Smooth muscle cell (in vitro differentiated cells): ENCODE measurements around the gene PEX6. TPM values are rescaled to one million over a fixed set of nuclear protein-coding genes. Genes with fewer than 3 reads are reported as not detected.
"Not testable (repeated sequence)": the region's sequence is repeated elsewhere in the genome, so short reads cannot be mapped to it uniquely, and the experiment has no call there.

Experiments
- DNase-seq: peaks from one replicate; lab custom pipeline; 2025; ENCODE audit not compliant: unreplicated experiment; lab: John Stamatoyannopoulos, UW
- H2AFZ ChIP-seq: fragments of 200-600 bp; sonication (generic); 2 replicates; pipeline ENCODE4 v1.6.0; 2016; ENCODE audit warnings: antibody characterized with exemption, low read depth, mild to moderate bottlenecking
- H3F3A ChIP-seq: fragments of 200-600 bp; sonication (generic); 2 replicates; pipeline ENCODE4 v1.6.0; 2017; ENCODE audit warnings: antibody characterized with exemption, low read depth
- H3K27ac ChIP-seq: fragments of 200-600 bp; sonication (generic); 2 replicates; pipeline ENCODE4 v1.5.1; 2016; ENCODE audit warnings: low read depth, mild to moderate bottlenecking
- H3K27me3 ChIP-seq: fragments of 200-600 bp; sonication (generic); 2 replicates; pipeline ENCODE4 v1.6.1; 2016; ENCODE audit warnings: low read depth, mild to moderate bottlenecking
- H3K36me3 ChIP-seq: fragments of 200-600 bp; sonication (generic); 2 replicates; pipeline ENCODE4 v1.5.1; 2016; ENCODE audit warnings: low read depth
- H3K4me1 ChIP-seq: fragments of 200-600 bp; sonication (generic); 2 replicates; pipeline ENCODE4 v1.5.1; 2016; ENCODE audit warnings: low read depth
- H3K4me2 ChIP-seq: fragments of 200-600 bp; sonication (generic); 2 replicates; pipeline ENCODE4 v1.6.0; 2016; ENCODE audit warnings: mild to moderate bottlenecking
- H3K4me3 ChIP-seq: fragments of 200-600 bp; sonication (generic); 2 replicates; pipeline ENCODE4 v1.5.1; 2016; ENCODE audit warnings: mild to moderate bottlenecking
- H3K79me2 ChIP-seq: fragments of 200-600 bp; sonication (generic); 2 replicates; pipeline ENCODE4 v1.6.0; 2016; ENCODE audit warnings: low read depth, mild to moderate bottlenecking
- H3K9ac ChIP-seq: fragments of 200-600 bp; sonication (generic); 2 replicates; pipeline ENCODE4 v1.6.0; 2016; ENCODE audit warnings: low read depth
- H3K9me3 ChIP-seq: fragments of 200-600 bp; sonication (generic); replicated peaks from 2 replicates; pipeline ENCODE4 v1.5.1; 2016; ENCODE audit warnings: low read depth
- H4K20me1 ChIP-seq: fragments of 200-600 bp; sonication (generic); 2 replicates; pipeline ENCODE4 v1.6.0; 2016; ENCODE audit warnings: low read depth
- CTCF ChIP-seq: fragments of 200-600 bp; sonication (generic); IDR thresholded peaks from 2 replicates; pipeline ENCODE4 v1.5.1; 2017; ENCODE audit warnings: borderline replicate concordance, mild to moderate bottlenecking, antibody characterized with exemption; ENCODE audit not compliant: insufficient read depth, poor library complexity, severe bottlenecking
- WGBS: methylation state at CpG from one replicate; pipeline ENCODE4 v1.1.7; 2016; ENCODE audit warnings: low lambda C conversion rate; 5-methylcytosine and 5-hydroxymethylcytosine counted together
- polyA plus RNA-seq: library from polyadenylated mRNA; unstranded; fragments of >200 nt; fragmentation: Nextera tagmentation; extraction: Ambion mirVana; gene quantifications from 2 replicates; pipeline ENCODE4 v1.2.1, GENCODE V29; 2016
- total RNA-seq: library from RNA; depleted of rRNA; stranded (reverse); fragments of >200 nt; gene quantifications from 2 replicates; pipeline ENCODE4 v1.2.3, GENCODE V29; 2014

The PEX6 gene
- total and polyA plus RNA-seq, 2 experiments from 2014 or later = 9.7 to 24.6 TPM

GRCh38 chr6:42952389-42952788 lies 26.6 kb downstream of the PEX6 start:
- H3K4me1 ChIP-seq = no peaks in the 10 kb centered on the region
- no peak for DNase-seq
- no peaks in the 10 kb centered on the region for H3K36me3 ChIP-seq
- H3K9ac ChIP-seq = no peak overlapping the region
- no peaks in the 10 kb centered on the region for H3K9me3 ChIP-seq
- no peaks in the 10 kb centered on the region for H4K20me1 ChIP-seq
- H3K4me2 ChIP-seq = no peak overlapping the region
- no peak overlapping the region for H3K27ac ChIP-seq
- H3K27me3 ChIP-seq = no peaks in the 10 kb centered on the region
- 95% methylated on average over 4 of the region's 4 CpGs for WGBS
- TF ChIP-seq CTCF = no peak
- H3K4me3 ChIP-seq = no peak overlapping the region
- no peak overlapping the region for H2AFZ ChIP-seq
- no peaks in the 10 kb centered on the region for H3K79me2 ChIP-seq
- H3F3A ChIP-seq = no peaks in the 10 kb centered on the region

- Histone ChIP-seq H3K4me2 (no peak overlapping the region), H3K4me1 (no peaks in the 10 kb centered on the region), H3K27me3 (no peaks in the 10 kb centered on the region), H2AFZ (no peak overlapping the region), H3K4me3 (no peak overlapping the region), H3K27ac (no peak overlapping the region), H3K9me3 (no peaks in the 10 kb centered on the region), H3K79me2 (no peaks in the 10 kb centered on the region), H3K9ac (no peak overlapping the region), H4K20me1 (no peaks in the 10 kb centered on the region), H3K36me3 (no peaks in the 10 kb centered on the region), H3F3A (no peaks in the 10 kb centered on the region)
- TF ChIP-seq CTCF = no peak
- no peak for DNase-seq
Observed at GRCh38 chr6:42947950-42948349, 31.0 kb downstream of the PEX6 start.

- no peak overlapping the region for H3K4me2 ChIP-seq
- no peaks in the 10 kb centered on the region for H3F3A ChIP-seq
- no peak overlapping the region for H3K27ac ChIP-seq
- no peaks in the 10 kb centered on the region for H3K9me3 ChIP-seq
- no peak for DNase-seq
- no peak for TF ChIP-seq CTCF
- no peak overlapping the region for H3K4me3 ChIP-seq
- no peak overlapping the region for H3K9ac ChIP-seq
- WGBS = 95% methylated on average over 6 of the region's 7 CpGs
- H4K20me1 ChIP-seq = no peaks in the 10 kb centered on the region
- H3K36me3 ChIP-seq = no peaks in the 10 kb centered on the region
- no peaks in the 10 kb centered on the region for H3K27me3 ChIP-seq
- H3K4me1 ChIP-seq = no peaks in the 10 kb centered on the region
- no peak overlapping the region for H2AFZ ChIP-seq
- no peaks in the 10 kb centered on the region for H3K79me2 ChIP-seq
Observed at GRCh38 chr6:42942444-42942843, 36.5 kb downstream of the PEX6 start.

- H3K27ac ChIP-seq, H3K4me3 ChIP-seq, H3K4me2 ChIP-seq, H4K20me1 ChIP-seq, H3K4me1 ChIP-seq, H2AFZ ChIP-seq, H3K36me3 ChIP-seq, H3K9ac ChIP-seq, H3K9me3 ChIP-seq, H3K27me3 ChIP-seq, H3F3A ChIP-seq, DNase-seq, H3K79me2 ChIP-seq: not testable (repeated sequence)
- 96% methylated on average over 5 of the region's 5 CpGs for WGBS
Observed at GRCh38 chr6:42941356-42941755, 37.6 kb downstream of the PEX6 start.
